Prostate gland (tissue), 2 donors: ENCODE data around the gene FHL2. TPM values are rescaled to one million over a fixed set of nuclear protein-coding genes. Genes with fewer than 3 reads are reported as not detected.
"Not testable (repeated sequence)": the region's sequence is repeated elsewhere in the genome, so short reads cannot be mapped to it uniquely, and the experiment has no call there.

Experiments used
- DNase-seq: peaks from one replicate; pipeline ENCODE4 v3.0.0-alpha.2; 2019; ENCODE audit warnings: low spot score
- H3K27ac ChIP-seq, 2 donors: fragments of 200-600 bp; sonication (generic); 2 replicates each; pipeline ENCODE4 v1.5.1; 2017 to 2019
- H3K27me3 ChIP-seq: fragments of 200-600 bp; sonication (generic); replicated peaks from 2 replicates; pipeline ENCODE4 v1.5.1; 2019; ENCODE audit not compliant: insufficient read depth
- H3K36me3 ChIP-seq, 2 donors: fragments of 200-600 bp; sonication (generic); 1 replicate in 1 of 2; 2 replicates in 1 of 2; pipeline versions ENCODE4 v1.5.1 to v1.8.1; 2017 to 2019
- H3K4me1 ChIP-seq: fragments of 200-600 bp; sonication (generic); replicated peaks from 2 replicates; pipeline ENCODE4 v1.5.1; 2019
- H3K4me3 ChIP-seq, 2 donors: fragments of 200-600 bp; sonication (generic); 2 replicates each; pipeline ENCODE4 v1.5.1; 2017 to 2019
- H3K9me3 ChIP-seq: fragments of 200-600 bp; sonication (generic); 2 replicates; pipeline ENCODE4 v1.5.1; 2017
- POLR2A ChIP-seq: fragments of 450-650 bp; IDR thresholded peaks from one replicate; pipeline ENCODE4 v1.6.1; 2016; ENCODE audit warnings: antibody characterized with exemption, mild to moderate bottlenecking
- POLR2AphosphoS5 ChIP-seq: sonication (generic); formaldehyde crosslinking; IDR thresholded peaks from one replicate; pipeline ENCODE4 v1.6.1; 2017; ENCODE audit warnings: antibody characterized with exemption
- WGBS: methylation state at CpG from one replicate; pipeline ENCODE4 v1.1.5; 2018; 5-methylcytosine and 5-hydroxymethylcytosine counted together
- intact Hi-C: fragments of 100-400 bp; cut with DNase I; formaldehyde crosslinking; loops from one replicate; pipeline ENCODE4 v1.14.2; 2022
- total RNA-seq, 2 donors: library from RNA; depleted of rRNA; stranded (reverse); fragments of >200 nt; gene quantifications; one replicate each; pipeline ENCODE4 v1.1.0, GENCODE V29; 2016
- TF ChIP-seq, protein P1 (sequence below), 4 experiments: fragments of 200-600 bp in 2 of 4; fragments of 450-650 bp in 2 of 4; sonication (generic) in 2 of 4; IDR thresholded peaks; 1 replicate in 3 of 4; 2 replicates in 1 of 4; pipeline ENCODE4 v1.5.1; 2016 to 2019; ENCODE audit warnings: antibody characterized with exemption in 4 of 4, mild to moderate bottlenecking in 2 of 4, moderate library complexity in 2 of 4

Gene FHL2
- total RNA-seq, 2 donors from 2014 or later = 132 to 250 TPM

DNA sequence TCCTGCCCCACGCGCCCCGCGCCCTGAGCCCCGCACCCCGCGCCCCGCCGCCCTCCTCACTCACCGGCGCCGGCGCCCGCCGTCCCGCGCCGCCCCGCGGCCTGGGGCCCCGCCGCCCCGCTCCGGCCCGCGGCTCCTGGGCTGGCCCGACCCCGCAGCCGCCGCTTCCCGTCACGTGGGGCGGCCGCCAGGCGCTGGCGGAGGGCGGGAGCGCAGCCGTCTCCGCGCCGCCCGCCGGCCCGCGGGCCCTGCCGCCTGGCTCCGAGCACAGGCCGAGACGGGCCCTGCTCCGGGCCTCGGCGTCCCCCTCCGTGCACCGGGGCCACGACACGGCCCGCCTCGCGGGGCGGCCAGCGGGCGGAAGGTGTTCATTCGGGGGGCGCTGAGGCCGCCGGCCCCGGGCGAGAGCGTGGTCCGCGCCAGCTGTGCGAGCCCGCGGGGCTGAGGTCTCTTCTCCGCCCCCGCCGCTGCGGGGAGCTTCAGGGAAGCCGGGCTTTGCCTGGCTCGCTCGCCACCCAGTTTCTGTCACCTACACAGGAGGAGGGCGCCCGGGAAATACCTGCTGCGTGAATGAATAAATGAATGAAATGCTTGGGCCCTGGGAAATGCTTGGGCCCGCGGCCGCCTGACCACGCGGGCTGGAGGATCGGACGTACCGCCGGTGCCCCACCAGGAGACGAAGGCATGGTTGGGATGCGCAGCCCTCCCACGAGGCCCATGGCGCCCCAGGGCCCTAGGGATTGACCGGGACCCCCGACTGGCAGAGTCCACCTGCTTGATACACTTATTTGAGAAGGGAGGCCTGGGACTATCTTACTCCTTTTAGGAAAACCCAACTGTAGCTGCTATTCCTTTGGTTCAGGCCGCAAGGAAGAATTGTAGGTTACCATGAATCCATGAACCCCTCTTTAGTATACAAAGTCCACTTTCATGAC is 69.0 kb downstream of the FHL2 start, which contains the start of gene TGFBRAP1:
Gene TGFBRAP1, minus strand, starts transcription at position 175 of the 935 bp plus-strand sequence. CDS start 21,434 bp downstream, outside the sequence.
- peak; percentile 29 for DNase-seq
- peak within 1 kb of the TSS; percentile 84 to 88 for H3K27ac ChIP-seq
- intact Hi-C loops = no loop called here
- peak within 1 kb of the TSS; percentile 69 to 72 for H3K4me3 ChIP-seq
- H3K36me3 ChIP-seq = no peaks in the 10 kb centered on the region
- H3K4me1 ChIP-seq = peaks cover 7% of the 10 kb centered on the region
- TF ChIP-seq POLR2A (no peak), POLR2AphosphoS5 (no peak)
- TF ChIP-seq, protein P1, sequence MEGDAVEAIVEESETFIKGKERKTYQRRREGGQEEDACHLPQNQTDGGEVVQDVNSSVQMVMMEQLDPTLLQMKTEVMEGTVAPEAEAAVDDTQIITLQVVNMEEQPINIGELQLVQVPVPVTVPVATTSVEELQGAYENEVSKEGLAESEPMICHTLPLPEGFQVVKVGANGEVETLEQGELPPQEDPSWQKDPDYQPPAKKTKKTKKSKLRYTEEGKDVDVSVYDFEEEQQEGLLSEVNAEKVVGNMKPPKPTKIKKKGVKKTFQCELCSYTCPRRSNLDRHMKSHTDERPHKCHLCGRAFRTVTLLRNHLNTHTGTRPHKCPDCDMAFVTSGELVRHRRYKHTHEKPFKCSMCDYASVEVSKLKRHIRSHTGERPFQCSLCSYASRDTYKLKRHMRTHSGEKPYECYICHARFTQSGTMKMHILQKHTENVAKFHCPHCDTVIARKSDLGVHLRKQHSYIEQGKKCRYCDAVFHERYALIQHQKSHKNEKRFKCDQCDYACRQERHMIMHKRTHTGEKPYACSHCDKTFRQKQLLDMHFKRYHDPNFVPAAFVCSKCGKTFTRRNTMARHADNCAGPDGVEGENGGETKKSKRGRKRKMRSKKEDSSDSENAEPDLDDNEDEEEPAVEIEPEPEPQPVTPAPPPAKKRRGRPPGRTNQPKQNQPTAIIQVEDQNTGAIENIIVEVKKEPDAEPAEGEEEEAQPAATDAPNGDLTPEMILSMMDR (IDR thresholded peaks at IDR 0.05) = no peak
- no peaks in the 10 kb centered on the region for H3K9me3 ChIP-seq
- no peaks in the 10 kb centered on the region for H3K27me3 ChIP-seq
- WGBS = 4% methylated on average over 48 of the region's 101 CpGs

DNA sequence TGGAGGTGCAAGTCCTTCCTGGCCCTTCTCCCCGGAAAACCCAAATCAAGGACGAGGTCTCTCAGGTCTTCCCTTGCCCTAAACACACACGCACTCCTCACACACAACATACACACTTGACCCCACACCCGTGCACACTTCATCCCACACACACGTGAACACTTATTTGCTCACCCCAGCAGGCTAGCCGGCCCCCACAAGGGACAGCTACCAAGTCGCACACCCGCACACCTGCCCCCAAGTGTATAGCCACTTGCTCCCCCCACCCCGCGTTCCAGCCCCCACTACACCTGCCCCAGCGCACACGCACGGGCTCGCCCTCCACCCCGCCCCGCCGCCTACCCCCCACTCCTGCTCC is 69.7 kb downstream of the FHL2 start:
- Histone ChIP-seq H3K4me3 (peak overlapping the region; percentile 69 to 72), H3K27ac (peak overlapping the region; percentile 73 to 88), H3K36me3 (no peaks in the 10 kb centered on the region), H3K9me3 (no peaks in the 10 kb centered on the region), H3K4me1 (peaks cover 10% of the 10 kb centered on the region), H3K27me3 (no peaks in the 10 kb centered on the region)
- intact Hi-C loops = no loop called here
- WGBS = under 1% methylated on average over 16 of the region's 17 CpGs
- TF ChIP-seq POLR2A (no peak), POLR2AphosphoS5 (no peak)
- no peak for DNase-seq

DNA sequence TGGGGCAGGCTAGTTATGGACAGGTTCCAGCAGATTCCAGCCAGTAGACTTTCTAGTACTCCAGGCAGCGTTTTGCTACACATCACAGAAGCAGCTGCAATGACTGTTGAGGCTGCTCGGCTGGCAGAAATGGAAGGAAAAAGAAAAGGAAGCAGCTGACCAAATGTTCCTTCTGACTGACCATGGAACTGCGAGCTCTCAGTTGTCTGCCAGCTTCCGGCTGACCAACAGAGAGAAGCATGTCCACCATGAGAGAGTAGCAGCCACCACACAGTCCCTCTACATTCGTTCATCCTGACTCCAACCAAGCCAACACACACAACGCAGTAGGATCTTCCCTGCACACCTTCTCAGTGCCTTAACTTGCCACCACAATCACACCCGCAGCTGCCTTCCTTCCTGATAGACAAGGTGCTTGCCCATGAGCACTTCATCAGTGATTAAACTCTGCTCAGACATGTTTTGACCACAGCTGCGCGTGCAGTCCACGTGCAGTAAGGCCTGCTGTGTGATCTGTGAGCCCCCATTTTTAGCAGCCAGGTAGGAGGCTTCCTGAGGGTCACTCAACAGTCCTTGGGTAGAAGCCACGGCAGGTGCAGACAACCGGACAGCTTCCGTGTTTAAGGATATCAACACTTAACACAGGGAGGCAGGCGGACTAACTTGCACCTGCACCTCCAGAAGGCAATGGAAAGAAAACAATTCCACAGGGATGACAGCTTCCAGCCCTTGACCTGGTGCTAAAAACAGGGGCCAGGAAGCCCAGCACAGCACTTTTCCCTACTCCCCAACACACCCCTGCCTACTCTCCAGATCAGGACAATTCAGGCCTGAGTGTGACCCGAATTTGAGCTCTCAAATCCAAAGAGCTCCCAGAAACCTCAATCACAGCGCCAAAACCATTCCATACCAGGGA is 70.3 kb downstream of the FHL2 start:
- no peaks in the 10 kb centered on the region for H3K27me3 ChIP-seq
- intact Hi-C loops = no loop called here
- DNase-seq = peak; percentile 15
- H3K4me1 ChIP-seq = peaks cover 10% of the 10 kb centered on the region
- peak overlapping the region; percentile 73 to 88 for H3K27ac ChIP-seq
- H3K4me3 ChIP-seq = peak overlapping the region; percentile 69 to 72
- no peaks in the 10 kb centered on the region for H3K9me3 ChIP-seq
- TF ChIP-seq POLR2AphosphoS5 (no peak), POLR2A (no peak)
- TF ChIP-seq, protein P1 (IDR thresholded peaks at IDR 0.05) = no peak
- WGBS = 29% methylated on average over 16 of the region's 16 CpGs
- no peaks in the 10 kb centered on the region for H3K36me3 ChIP-seq

DNA sequence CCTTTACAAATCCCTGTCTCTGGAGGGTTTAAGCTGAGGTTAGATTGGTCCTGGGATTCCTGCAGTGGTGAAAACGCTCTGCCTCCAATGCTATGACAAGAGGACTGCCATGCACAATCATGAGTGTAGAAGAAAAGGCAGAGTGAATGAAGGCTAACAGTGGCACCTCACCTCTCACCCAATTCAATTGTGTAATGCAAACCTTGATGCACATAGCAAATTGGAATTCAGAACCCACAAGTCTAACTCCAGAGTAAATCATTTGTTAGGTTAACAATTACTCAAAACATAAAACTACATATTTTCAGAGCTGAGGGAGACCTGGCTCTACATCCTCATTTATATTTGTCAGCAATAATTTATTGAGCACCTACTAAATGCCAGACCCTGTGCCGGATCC is 71.2 kb downstream of the FHL2 start:
- TF ChIP-seq POLR2A (no peak), POLR2AphosphoS5 (no peak)
- TF ChIP-seq, protein P1 (IDR thresholded peaks at IDR 0.05) = no peak
- H3K4me3 ChIP-seq = no peak overlapping the region
- peaks cover 10% of the 10 kb centered on the region for H3K4me1 ChIP-seq
- WGBS = 86% methylated on average over 2 of the region's 2 CpGs
- H3K27ac ChIP-seq = no peak overlapping the region
- DNase-seq = no peak
- no peaks in the 10 kb centered on the region for H3K9me3 ChIP-seq
- intact Hi-C loops = no loop called here
- no peaks in the 10 kb centered on the region for H3K36me3 ChIP-seq
- H3K27me3 ChIP-seq = no peaks in the 10 kb centered on the region

DNA sequence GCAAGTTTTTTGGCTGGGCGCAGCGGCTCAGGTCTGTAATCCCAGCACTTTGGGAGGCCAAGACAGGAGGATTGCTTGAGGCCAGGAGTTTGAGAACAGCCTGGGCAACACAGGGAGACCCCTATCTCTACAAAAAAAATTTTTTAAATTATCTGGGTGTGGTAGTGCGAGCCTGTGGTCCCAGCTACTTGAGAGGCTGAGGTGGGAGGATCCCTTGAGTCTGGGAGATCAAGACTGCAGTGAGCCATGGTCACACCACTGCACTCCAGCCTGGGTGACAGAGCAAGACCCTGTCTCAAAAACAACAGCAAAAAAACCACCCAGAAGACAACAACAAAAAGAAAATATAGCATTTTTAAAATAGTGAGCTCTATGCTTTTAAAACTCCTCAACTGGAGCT is 71.6 kb downstream of the FHL2 start:
- H3K9me3 ChIP-seq, H3K4me3 ChIP-seq, DNase-seq, intact Hi-C loops, H3K27me3 ChIP-seq, H3K36me3 ChIP-seq, H3K27ac ChIP-seq: not testable (repeated sequence)
- H3K4me1 ChIP-seq = peaks cover 10% of the 10 kb centered on the region
- 91% methylated on average over 3 of the region's 3 CpGs for WGBS
